Gastroesophageal sphincter (tissue), 4 donors: Measurements from ENCODE around the gene LAT. TPM values are rescaled to one million over a fixed set of nuclear protein-coding genes. Genes with fewer than 3 reads are reported as not detected.
"Not testable (repeated sequence)": the region's sequence is repeated elsewhere in the genome, so short reads cannot be mapped to it uniquely, and the experiment has no call there.

Source experiments
- ATAC-seq: fragments of 150-250 bp; one replicate; pipeline ENCODE4 v1.9.1; 2016; ENCODE audit warnings: mild to moderate bottlenecking, moderate library complexity
- H3K27ac ChIP-seq, 4 donors: fragments of 200-600 bp; sonication (generic) in 3 of 4; 1 replicate in 3 of 4; 2 replicates in 1 of 4; pipeline ENCODE4 v1.5.1; 2016 to 2019
- H3K27me3 ChIP-seq: fragments of 200-600 bp; sonication (generic); one replicate; pipeline ENCODE4 v1.5.1; 2019
- H3K36me3 ChIP-seq, 2 donors: fragments of 200-600 bp; sonication (generic); one replicate each; pipeline ENCODE4 v1.5.1; 2019; ENCODE audit warnings: control low read depth in 1 of 2
- H3K4me1 ChIP-seq, 3 donors: fragments of 200-600 bp; sonication (generic); 1 replicate in 2 of 3; 2 replicates in 1 of 3; pipeline ENCODE4 v1.5.1; 2016 to 2019; ENCODE audit warnings: control low read depth in 2 of 3
- H3K4me3 ChIP-seq, 2 donors: fragments of 200-600 bp; sonication (generic); one replicate each; pipeline ENCODE4 v1.5.1; 2019; ENCODE audit warnings: mild to moderate bottlenecking in 1 of 2, moderate library complexity in 1 of 2
- H3K9me3 ChIP-seq, 3 donors: fragments of 200-600 bp; sonication (generic); one replicate each; pipeline ENCODE4 v1.5.1; 2017 to 2019; ENCODE audit warnings: control low read depth in 2 of 3
- CTCF ChIP-seq, 4 experiments: fragments of 200-600 bp in 2 of 4; fragments of 450-650 bp in 2 of 4; sonication (generic) in 1 of 4; IDR thresholded peaks; one replicate each; pipeline ENCODE4 v1.5.1; 2017 to 2019; ENCODE audit warnings: antibody characterized with exemption in 4 of 4, mild to moderate bottlenecking in 2 of 4, moderate library complexity in 2 of 4
- EP300 ChIP-seq: sonication (generic); formaldehyde crosslinking; IDR thresholded peaks from one replicate; pipeline ENCODE4 v1.6.1; 2017; ENCODE audit warnings: antibody characterized with exemption, mild to moderate bottlenecking
- POLR2A ChIP-seq, 2 donors: fragments of 450-650 bp; IDR thresholded peaks; one replicate each; pipeline ENCODE4 v1.6.1; 2017; ENCODE audit warnings: antibody characterized with exemption in 2 of 2, mild to moderate bottlenecking in 2 of 2, moderate library complexity in 1 of 2
- POLR2AphosphoS5 ChIP-seq: sonication (generic); formaldehyde crosslinking; IDR thresholded peaks from one replicate; pipeline ENCODE4 v1.6.1; 2017; ENCODE audit warnings: antibody characterized with exemption
- WGBS, 2 donors: methylation state at CpG; one replicate each; pipeline ENCODE4 v1.1.5; 2018; ENCODE audit warnings: low coverage in 1 of 2; 5-methylcytosine and 5-hydroxymethylcytosine counted together
- total RNA-seq, 4 donors: library from RNA; depleted of rRNA; stranded (reverse); fragments of >200 nt; gene quantifications; one replicate each; pipeline ENCODE4 v1.1.0, GENCODE V29; 2016

LAT gene
- total RNA-seq, 4 donors from 2014 or later = 2.3 to 12.3 (median 5.4) TPM

GRCh38 chr16:28964072-28964471 lies 20.8 kb upstream of the LAT start:
- Histone ChIP-seq H3K4me3 (no peak overlapping the region), H3K27me3 (no peaks in the 10 kb centered on the region), H3K9me3 (no peaks in the 10 kb centered on the region), H3K36me3 (peaks cover 0 to 70% of the 10 kb centered on the region in 2 donors), H3K4me1 (no peaks in the 10 kb centered on the region), H3K27ac (no peak overlapping the region)
- ATAC-seq = no peak
- 75 to 100% methylated on average over 1 of the region's 3 CpGs for WGBS, 2 donors
- TF ChIP-seq POLR2A (IDR thresholded peaks at IDR 0.05) = no peak
- TF ChIP-seq POLR2AphosphoS5 = no peak
- no peak for TF ChIP-seq CTCF (IDR thresholded peaks at IDR 0.05)
- no peak for TF ChIP-seq EP300

- TF ChIP-seq POLR2AphosphoS5 = no peak
- TF ChIP-seq CTCF (IDR thresholded peaks at IDR 0.05) = no peak
- TF ChIP-seq EP300 = no peak
- TF ChIP-seq POLR2A (IDR thresholded peaks at IDR 0.05) = no peak
- no peak for ATAC-seq
- Histone ChIP-seq H3K4me3 (no peak overlapping the region), H3K4me1 (no peaks in the 10 kb centered on the region), H3K36me3 (peaks cover 0 to 65% of the 10 kb centered on the region in 2 donors), H3K27ac (no peak overlapping the region), H3K9me3 (no peaks in the 10 kb centered on the region), H3K27me3 (no peaks in the 10 kb centered on the region)
- 78 to 81% methylated on average over 2 of the region's 2 CpGs for WGBS, 2 donors
Observed at GRCh38 chr16:28964496-28964895, 20.4 kb upstream of the LAT start.

- H3K9me3 ChIP-seq = no peaks in the 10 kb centered on the region
- 86% methylated on average over 1 of the region's 4 CpGs; no CpG with 5 or more reads in 1 of the 2 donors for WGBS, 2 donors
- no peaks in the 10 kb centered on the region for H3K4me1 ChIP-seq
- H3K27ac ChIP-seq = no peak overlapping the region
- TF ChIP-seq CTCF (IDR thresholded peaks at IDR 0.05) (no peak), POLR2AphosphoS5 (no peak)
- no peak for ATAC-seq
- no peaks in the 10 kb centered on the region for H3K27me3 ChIP-seq
- peaks cover 0 to 39% of the 10 kb centered on the region in 2 donors for H3K36me3 ChIP-seq
- H3K4me3 ChIP-seq = no peak overlapping the region
Observed at GRCh38 chr16:28967156-28967555, 17.7 kb upstream of the LAT start.

- H3K9me3 ChIP-seq, H3K27ac ChIP-seq, H3K4me3 ChIP-seq, H3K27me3 ChIP-seq, ATAC-seq: not testable (repeated sequence)
- 92 to 93% methylated on average over 2 of the region's 2 CpGs for WGBS, 2 donors
- Histone ChIP-seq H3K36me3 (peaks cover 0 to 13% of the 10 kb centered on the region in 2 donors), H3K4me1 (peaks cover 0 to 10% (median 4%) of the 10 kb centered on the region in 3 donors)
Observed at GRCh38 chr16:28969696-28970095, 15.2 kb upstream of the LAT start.

GRCh38 chr16:28974007-28974436 lies 10.8 kb upstream of the LAT start:
- H3K9me3 ChIP-seq = no peaks in the 10 kb centered on the region
- 1 to 2% methylated on average over 9 to 14 of the region's 17 CpGs for WGBS, 2 donors
- peaks cover 0 to 26% of the 10 kb centered on the region in 2 donors for H3K36me3 ChIP-seq
- H3K27me3 ChIP-seq = no peaks in the 10 kb centered on the region
- peak overlapping the region; percentile 25 to 89 (median 88) for H3K27ac ChIP-seq
- peak; percentile 48 for ATAC-seq
- H3K4me3 ChIP-seq = peak overlapping the region; percentile 68 to 77
- H3K4me1 ChIP-seq = peaks cover 0 to 31% (median 18%) of the 10 kb centered on the region in 3 donors
- TF ChIP-seq EP300 = no peak
- no peak for TF ChIP-seq POLR2AphosphoS5
- TF ChIP-seq CTCF (IDR thresholded peaks at IDR 0.05) = peak in 3 of 4 experiments; percentile 50 to 69 (median 52)
- no peak for TF ChIP-seq POLR2A (IDR thresholded peaks at IDR 0.05)
